Pancreas (tissue), 10 donors: Measurements from ENCODE around the gene AATK. TPM values are rescaled to one million over a fixed set of nuclear protein-coding genes. Genes with fewer than 3 reads are reported as not detected.

Experiments used
- ATAC-seq, 4 donors: fragments of 200-7000 bp; cut with Tn5 transposase; one replicate each; pipeline versions ENCODE4 v1.8.0 to v1.9.1; 2020; ENCODE audit warnings: mild to moderate bottlenecking in 4 of 4, moderate library complexity in 4 of 4
- DNase-seq, 6 donors: peaks; one replicate each; pipeline ENCODE4 v3.0.0-alpha.2; 2020
- FAIRE-seq: peaks from 2 replicates; lab custom pipeline; 2012; peaks lifted over from hg19 to GRCh38; lab: Jason Lieb, UNC
- H3K27ac ChIP-seq, 4 donors: fragments of 200-600 bp; sonication (generic); 1 replicate in 3 of 4; 2 replicates in 1 of 4; pipeline versions ENCODE4 v1.5.0 to v1.8.0; 2020
- H3K27me3 ChIP-seq, 4 donors: fragments of 200-600 bp; one replicate each; pipeline ENCODE4 v1.8.0; 2021
- H3K36me3 ChIP-seq, 3 donors: fragments of 200-600 bp; sonication (generic) in 1 of 3; one replicate each; pipeline versions ENCODE4 v1.5.0 to v1.8.0; 2020 to 2021
- H3K4me1 ChIP-seq, 3 donors: fragments of 200-600 bp; one replicate each; pipeline ENCODE4 v1.8.0; 2021
- H3K4me3 ChIP-seq, 4 donors: fragments of 200-600 bp; sonication (generic) in 2 of 4; one replicate each; pipeline versions ENCODE4 v1.5.0 to v1.8.0; 2020 to 2021
- H3K9me3 ChIP-seq, 4 donors: fragments of 200-600 bp; one replicate each; pipeline ENCODE4 v1.8.0; 2021
- WGBS, 2 donors: extraction: QIAGEN DNeasy Blood & Tissue Kit; methylation state at CpG; one replicate each; pipeline ENCODE4 v1.1.7; 2013; 5-methylcytosine and 5-hydroxymethylcytosine counted together
- intact Hi-C, 3 donors: fragments of 100-400 bp; cut with DNase I; formaldehyde crosslinking; loops; one replicate each; pipeline versions ENCODE4 v1.11.1 to v1.14.2; 2022
- polyA plus RNA-seq, 2 donors: library from polyadenylated mRNA; stranded (reverse); fragments of 200-250 nt; gene quantifications; one replicate each; pipeline ENCODE4 v1.2.3, GENCODE V29; 2013
- total RNA-seq, 6 donors: library from RNA; stranded (reverse); fragmentation: NEBNext Ultra II Directional in 4 of 6; extraction: Animal tissue kit (Norgen Biotek cat#: 25700) in 4 of 6; gene quantifications; one replicate each; pipeline versions ENCODE4 v1.2.1 to v1.2.4, GENCODE V29; 2021 to 2023
- TF ChIP-seq, protein P1 (sequence below), 4 donors: fragments of 200-600 bp; sonication (generic) in 3 of 4; IDR thresholded peaks; one replicate each; pipeline versions ENCODE4 v1.5.0 to v1.8.0; 2021; ENCODE audit warnings: antibody characterized with exemption in 4 of 4
- donor health status: healthy with polysubstance abuse.
- donor health status: DM: no; HTN: no; CAD: no; lungs with moderate emphysema.
- donor health status: DM: no; HTN: no; CAD: no.
- donor health status: control.
- donor health status: control.
- donor health status: Bipolar disorder and iron deficiency.
- donor health status: DM: yes; HTN: yes; CAD: no.
- donor health status: DM: no; HTN: no; CAD: no.
- donor health status: DM: no; HTN: no; CAD: no.
- donor health status: DM: yes; HTN: yes; CAD: no.

Gene AATK
- total and polyA plus RNA-seq, 8 donors, result 24.3 to 49.6 (median 30.1) TPM

DNA sequence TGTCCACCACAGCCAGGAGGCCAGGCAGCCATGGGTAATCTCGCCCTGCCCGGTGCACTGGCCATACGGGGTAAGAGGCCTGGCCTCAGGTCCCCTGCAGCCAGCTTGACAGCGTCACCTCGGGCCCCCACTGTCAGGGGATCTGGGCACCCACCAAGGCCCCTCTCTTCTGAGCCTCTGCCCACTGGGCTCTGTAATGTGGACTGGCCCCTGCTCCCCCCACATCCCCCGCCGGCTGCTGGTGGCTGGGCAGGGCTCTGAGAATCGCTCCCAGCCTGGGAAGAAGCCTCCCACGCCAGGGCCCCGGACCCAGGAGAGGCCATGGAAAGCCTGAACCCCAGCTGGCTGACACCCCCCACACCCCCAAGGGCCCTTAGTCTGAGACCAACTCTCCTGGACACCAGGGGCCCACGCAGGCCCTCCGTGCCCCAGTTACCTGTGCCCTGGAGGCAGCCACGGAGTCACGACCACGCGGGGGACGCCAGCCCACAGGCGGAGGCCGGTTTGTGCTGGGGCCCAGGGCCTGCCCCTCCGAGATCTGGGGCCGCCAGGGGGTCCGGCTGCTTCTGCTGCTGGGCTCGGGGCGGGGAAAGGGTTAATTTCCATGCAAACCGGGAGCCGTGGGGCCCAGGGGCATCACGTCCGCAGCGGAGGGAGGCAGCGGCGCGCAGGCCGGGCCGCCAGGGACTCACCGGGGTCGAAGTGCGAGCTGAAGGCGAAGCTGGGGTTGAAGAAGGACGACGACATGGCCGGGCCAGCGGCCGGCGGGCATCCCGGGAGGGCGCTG lies 582 bp downstream of the AATK start, which contains the start of gene PVALEF:
PVALEF (plus strand) TSS at position 262 of the 787 bp plus-strand sequence. CDS start 15,720 bp downstream, outside the sequence.
- Histone ChIP-seq H3K27ac (peak within 1 kb of the TSS; percentile 87 to 93 (median 90)), H3K4me3 (peak within 1 kb of the TSS; percentile 40 to 78 (median 66))
- intact Hi-C loops, result no loop called here

GRCh38 chr17:81164371-81165245 lies 1.4 kb downstream of the AATK start:
- no peaks in the 10 kb centered on the region for H3K27me3 ChIP-seq
- FAIRE-seq (no peak), ATAC-seq (peak; percentile 71 to 78 (median 74)), DNase-seq (peak; percentile 72 to 91 (median 80))
- no peaks in the 10 kb centered on the region for H3K9me3 ChIP-seq
- intact Hi-C loops, result no loop called here
- TF ChIP-seq, protein P1, sequence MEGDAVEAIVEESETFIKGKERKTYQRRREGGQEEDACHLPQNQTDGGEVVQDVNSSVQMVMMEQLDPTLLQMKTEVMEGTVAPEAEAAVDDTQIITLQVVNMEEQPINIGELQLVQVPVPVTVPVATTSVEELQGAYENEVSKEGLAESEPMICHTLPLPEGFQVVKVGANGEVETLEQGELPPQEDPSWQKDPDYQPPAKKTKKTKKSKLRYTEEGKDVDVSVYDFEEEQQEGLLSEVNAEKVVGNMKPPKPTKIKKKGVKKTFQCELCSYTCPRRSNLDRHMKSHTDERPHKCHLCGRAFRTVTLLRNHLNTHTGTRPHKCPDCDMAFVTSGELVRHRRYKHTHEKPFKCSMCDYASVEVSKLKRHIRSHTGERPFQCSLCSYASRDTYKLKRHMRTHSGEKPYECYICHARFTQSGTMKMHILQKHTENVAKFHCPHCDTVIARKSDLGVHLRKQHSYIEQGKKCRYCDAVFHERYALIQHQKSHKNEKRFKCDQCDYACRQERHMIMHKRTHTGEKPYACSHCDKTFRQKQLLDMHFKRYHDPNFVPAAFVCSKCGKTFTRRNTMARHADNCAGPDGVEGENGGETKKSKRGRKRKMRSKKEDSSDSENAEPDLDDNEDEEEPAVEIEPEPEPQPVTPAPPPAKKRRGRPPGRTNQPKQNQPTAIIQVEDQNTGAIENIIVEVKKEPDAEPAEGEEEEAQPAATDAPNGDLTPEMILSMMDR (IDR thresholded peaks at IDR 0.05), result no peak
- WGBS, 2 donors, result 24 to 29% methylated on average over 19 of the region's 19 CpGs
- H3K36me3 ChIP-seq, result no peaks in the 10 kb centered on the region
- H3K4me3 ChIP-seq, result peak overlapping the region; percentile 40 to 78 (median 66)
- peaks cover 0 to 30% (median 22%) of the 10 kb centered on the region in 3 donors for H3K4me1 ChIP-seq
- H3K27ac ChIP-seq, result peak overlapping the region; percentile 87 to 93 (median 90)

More for the DNA sequence above, 582 bp downstream of the AATK start, which contains the start of gene PVALEF:
- peaks cover 0 to 26% (median 21%) of the 10 kb centered on the region in 3 donors for H3K4me1 ChIP-seq
- peak; percentile 41 to 82 (median 66) for DNase-seq
- 4 to 8% methylated on average over 37 to 46 of the region's 46 CpGs for WGBS, 2 donors
- no peak for FAIRE-seq
- ATAC-seq, result peak; percentile 44 to 56 (median 49)
- TF ChIP-seq, protein P1 (IDR thresholded peaks at IDR 0.05), result no peak
- no peaks in the 10 kb centered on the region for H3K36me3 ChIP-seq
- H3K9me3 ChIP-seq, result no peaks in the 10 kb centered on the region
- H3K27me3 ChIP-seq, result no peaks in the 10 kb centered on the region

GRCh38 chr17:81163703-81164370 lies 2.2 kb downstream of the AATK start:
- DNase-seq (peak in 3 of 6 donors; percentile 32 to 78 (median 59)), ATAC-seq (no peak), FAIRE-seq (no peak)
- WGBS, 2 donors, result 56 to 63% methylated on average over 14 to 15 of the region's 15 CpGs
- H3K27ac ChIP-seq, result peak overlapping the region; percentile 87 to 93 (median 90)
- intact Hi-C loops, result no loop called here
- no peaks in the 10 kb centered on the region for H3K9me3 ChIP-seq
- H3K4me3 ChIP-seq, result peak overlapping the region in 2 of 4 donors; percentile 77 to 78
- peaks cover 0 to 30% (median 22%) of the 10 kb centered on the region in 3 donors for H3K4me1 ChIP-seq
- H3K36me3 ChIP-seq, result no peaks in the 10 kb centered on the region
- TF ChIP-seq, protein P1 (IDR thresholded peaks at IDR 0.05), result no peak
- H3K27me3 ChIP-seq, result no peaks in the 10 kb centered on the region

DNA sequence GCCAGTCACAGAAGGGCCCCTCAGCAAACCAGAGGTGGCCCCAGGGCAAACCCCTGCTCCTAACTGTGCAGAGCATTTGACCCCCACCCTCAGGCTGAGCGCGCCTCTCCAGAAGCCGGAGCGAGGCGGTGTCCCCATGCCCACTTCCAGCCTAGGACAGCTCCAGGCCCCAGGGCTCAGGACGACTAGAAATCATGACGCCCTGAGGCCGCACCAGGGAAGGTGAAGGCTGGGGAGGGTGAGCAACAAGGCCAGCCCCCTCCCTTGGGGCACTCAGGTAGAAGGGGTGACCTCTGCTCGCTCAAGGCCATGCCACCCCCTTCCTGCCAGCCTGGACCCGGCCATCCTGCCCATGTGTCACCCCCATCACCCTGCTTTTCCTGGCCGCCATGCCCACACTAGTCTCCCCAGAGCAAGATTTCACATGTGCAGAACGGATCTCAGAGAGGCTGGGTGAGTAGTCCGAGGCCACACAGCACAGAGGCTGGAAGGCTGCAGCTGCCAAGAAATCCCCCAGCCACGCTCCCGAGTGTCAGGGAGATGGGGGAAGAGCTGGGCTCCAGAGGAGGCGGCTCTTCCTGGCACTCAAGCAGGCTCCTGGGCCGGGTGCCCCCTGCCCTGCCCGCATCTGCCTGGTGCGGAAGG lies 2.8 kb downstream of the AATK start:
- H3K36me3 ChIP-seq, result no peaks in the 10 kb centered on the region
- WGBS, 2 donors, result 64 to 67% methylated on average over 19 of the region's 19 CpGs
- TF ChIP-seq, protein P1 (IDR thresholded peaks at IDR 0.05), result no peak
- peak overlapping the region; percentile 39 to 93 (median 88) for H3K27ac ChIP-seq
- ATAC-seq, result no peak
- H3K9me3 ChIP-seq, result no peaks in the 10 kb centered on the region
- H3K27me3 ChIP-seq, result no peaks in the 10 kb centered on the region
- H3K4me1 ChIP-seq, result peaks cover 0 to 30% (median 22%) of the 10 kb centered on the region in 3 donors
- FAIRE-seq, result no peak
- H3K4me3 ChIP-seq, result peak overlapping the region in 2 of 4 donors; percentile 77 to 78
- intact Hi-C loops, result no loop called here
- peak in 3 of 6 donors; percentile 29 to 68 (median 62) for DNase-seq
